ENCODE results near the gene B3GALT4.

GRCh38 chr6:33273129-33273923 is 3.6 kb upstream of the B3GALT4 start:
- TF ChIP-seq CTCF (conservative IDR thresholded peaks at IDR 0.05; ENCODE audit: low read length) (no peak), EZH2phosphoT487 (IDR thresholded peaks at IDR 0.05; ENCODE audit: borderline replicate concordance) (no peak)
